Keratinocyte (primary cell): ENCODE data around the gene ZBTB32. TPM values are rescaled to one million over a fixed set of nuclear protein-coding genes. Genes with fewer than 3 reads are reported as not detected.

Experiments
- DNase-seq: peaks from one replicate; pipeline ENCODE4 v3.0.0-alpha.2; 2011; ENCODE audit warnings: low read depth, missing footprints, low spot score
- FAIRE-seq: peaks from 2 replicates; lab custom pipeline; 2011; peaks lifted over from hg19 to GRCh38; lab: Jason Lieb, UNC
- H2AFZ ChIP-seq: 2 replicates; pipeline ENCODE4 v1.6.0; 2012; ENCODE audit warnings: low read length, control low read depth, inconsistent platforms; ENCODE audit not compliant: control insufficient read depth
- H3K27ac ChIP-seq: 2 replicates; pipeline ENCODE4 v1.5.1; 2011; ENCODE audit warnings: low read length; ENCODE audit not compliant: control insufficient read depth, insufficient read depth
- H3K27me3 ChIP-seq: 3 replicates; pipeline ENCODE4 v1.6.0; 2011; ENCODE audit warnings: low read length; ENCODE audit not compliant: control insufficient read depth, insufficient read depth; ENCODE audit errors: extremely low read depth
- H3K36me3 ChIP-seq, 2 experiments: 2 replicates in 1 of 2; 3 replicates in 1 of 2; pipeline ENCODE4 v1.5.1; 2011; ENCODE audit warnings: low read length in 2 of 2, mild to moderate bottlenecking in 1 of 2; ENCODE audit not compliant: control insufficient read depth in 2 of 2, insufficient read depth in 2 of 2; ENCODE audit errors: extremely low read depth in 1 of 2
- H3K4me1 ChIP-seq: 3 replicates; pipeline ENCODE4 v1.5.1; 2011; ENCODE audit warnings: low read length; ENCODE audit not compliant: control insufficient read depth, insufficient read depth; ENCODE audit errors: extremely low read depth
- H3K4me2 ChIP-seq: 3 replicates; pipeline ENCODE4 v1.6.0; 2011; ENCODE audit warnings: low read depth, low read length; ENCODE audit not compliant: control insufficient read depth, insufficient read depth; ENCODE audit errors: extremely low read depth
- H3K4me3 ChIP-seq, 3 experiments: fragments of 200-600 bp in 1 of 3; sonication (generic) in 1 of 3; 2 replicates in 2 of 3; 3 replicates in 1 of 3; pipeline ENCODE4 v1.5.1; 2011 to 2016; ENCODE audit warnings: low read length in 3 of 3, mild to moderate bottlenecking in 3 of 3, control low read depth in 2 of 3, inconsistent platforms in 1 of 3, low read depth in 1 of 3, mixed read lengths in 1 of 3, mixed run types in 1 of 3, moderate library complexity in 1 of 3; ENCODE audit not compliant: control insufficient read depth in 2 of 3, insufficient read depth in 2 of 3; ENCODE audit errors: extremely low read depth in 1 of 3
- H3K79me2 ChIP-seq: 2 replicates; pipeline ENCODE4 v1.6.0; 2012; ENCODE audit warnings: low read length; ENCODE audit not compliant: control insufficient read depth, insufficient read depth
- H3K9ac ChIP-seq: 3 replicates; pipeline ENCODE4 v1.6.0; 2011; ENCODE audit warnings: low read length; ENCODE audit not compliant: control insufficient read depth, insufficient read depth; ENCODE audit errors: extremely low read depth
- H3K9me1 ChIP-seq: 3 replicates; pipeline ENCODE4 v1.6.0; 2011; ENCODE audit warnings: low read length; ENCODE audit not compliant: control insufficient read depth, insufficient read depth; ENCODE audit errors: extremely low read depth
- H3K9me3 ChIP-seq: 2 replicates; pipeline ENCODE4 v1.5.1; 2012; ENCODE audit warnings: low read depth, low read length; ENCODE audit not compliant: control insufficient read depth
- H4K20me1 ChIP-seq: 3 replicates; pipeline ENCODE4 v1.6.0; 2011; ENCODE audit warnings: low read length; ENCODE audit not compliant: control insufficient read depth, insufficient read depth; ENCODE audit errors: extremely low read depth
- CTCF ChIP-seq, 3 experiments: IDR thresholded peaks in 1 of 3; conservative IDR thresholded peaks in 1 of 3; optimal IDR thresholded peaks in 1 of 3; 2 replicates in 2 of 3; 3 replicates in 1 of 3; pipeline versions ENCODE3 to v1.5.1; 2011; ENCODE audit warnings: low read length in 3 of 3, mild to moderate bottlenecking in 3 of 3, moderate library complexity in 2 of 3, control low read depth in 1 of 3, inconsistent platforms in 1 of 3; ENCODE audit not compliant: insufficient read depth in 2 of 3; ENCODE audit errors: extremely low read depth in 1 of 3
- EZH2 ChIP-seq: IDR thresholded peaks from one replicate; pipeline ENCODE4 v1.6.1; 2012; ENCODE audit warnings: inconsistent platforms, mild to moderate bottlenecking, low read length, moderate library complexity
- dilution Hi-C: fragments of 300-500 bp; cut with MboI; formaldehyde crosslinking; loops from one replicate; pipeline ENCODE4 v1.7.0; 2020; ENCODE audit warnings: low sequenced_read_pairs; ENCODE audit not compliant: extremely low pct_ligation_motif_present
- polyA plus RNA-seq, 5 experiments: library from polyadenylated mRNA; depleted of rRNA in 3 of 5; stranded (reverse) in 3 of 5; stranded (forward) in 1 of 5; unstranded in 1 of 5; fragments of >200 nt; gene quantifications; 1 replicate in 1 of 5; 2 replicates in 3 of 5; 3 replicates in 1 of 5; pipeline versions ENCODE4 v1.2.1 to v1.2.3, GENCODE V29; 2011 to 2012; ENCODE audit warnings: missing spikeins in 2 of 5, low read depth in 1 of 5, low replicate concordance in 1 of 5

ZBTB32 gene
- polyA plus RNA-seq, 1 donor (not counting 4 experiments of a cell fraction or from before 2014, with no cell fraction given), result not detected

- H3K4me2 ChIP-seq, result no peak overlapping the region
- FAIRE-seq, result no peak
- peaks cover 12% of the 10 kb centered on the region for H3K4me1 ChIP-seq
- no peaks in the 10 kb centered on the region for H3K9me1 ChIP-seq
- no peak overlapping the region for H3K27ac ChIP-seq
- no peak overlapping the region for H2AFZ ChIP-seq
- no peak for TF ChIP-seq EZH2
- TF ChIP-seq CTCF (optimal IDR thresholded peaks at IDR 0.05 in 1 of 3, IDR thresholded peaks at IDR 0.05 in 1 of 3, conservative IDR thresholded peaks at IDR 0.05 in 1 of 3; ENCODE audit: extremely low read depth in 1 of 3, insufficient read depth in 2 of 3, low read length in 3 of 3), result no peak
- no peaks in the 10 kb centered on the region for H4K20me1 ChIP-seq
- H3K4me3 ChIP-seq, result no peak overlapping the region
- dilution Hi-C loops, result no loop called here
- H3K27me3 ChIP-seq, result no peaks in the 10 kb centered on the region
- H3K9me3 ChIP-seq, result no peaks in the 10 kb centered on the region
- no peak overlapping the region for H3K9ac ChIP-seq
- no peaks in the 10 kb centered on the region for H3K36me3 ChIP-seq
- no peak for DNase-seq
- H3K79me2 ChIP-seq, result no peaks in the 10 kb centered on the region
Observed at GRCh38 chr19:35710784-35711723, 6.7 kb downstream of the ZBTB32 start.

GRCh38 chr19:35712567-35713505, 8.5 kb downstream of the ZBTB32 start:
- H3K9me3 ChIP-seq, result no peaks in the 10 kb centered on the region
- peaks cover 20% of the 10 kb centered on the region for H3K4me1 ChIP-seq
- no peak overlapping the region for H3K4me2 ChIP-seq
- H3K79me2 ChIP-seq, result no peaks in the 10 kb centered on the region
- no peak overlapping the region for H3K27ac ChIP-seq
- TF ChIP-seq CTCF (optimal IDR thresholded peaks at IDR 0.05 in 1 of 3, IDR thresholded peaks at IDR 0.05 in 1 of 3, conservative IDR thresholded peaks at IDR 0.05 in 1 of 3; ENCODE audit: extremely low read depth in 1 of 3, insufficient read depth in 2 of 3, low read length in 3 of 3) (no peak), EZH2 (no peak)
- no peaks in the 10 kb centered on the region for H3K36me3 ChIP-seq
- dilution Hi-C loops, result no loop called here
- DNase-seq (no peak), FAIRE-seq (no peak)
- no peak overlapping the region for H2AFZ ChIP-seq
- no peak overlapping the region for H3K9ac ChIP-seq
- no peak overlapping the region for H3K4me3 ChIP-seq
- H3K9me1 ChIP-seq, result no peaks in the 10 kb centered on the region
- no peaks in the 10 kb centered on the region for H4K20me1 ChIP-seq
- H3K27me3 ChIP-seq, result no peaks in the 10 kb centered on the region
